Heart right ventricle (tissue), 16 donors: ENCODE data around the gene FRMD3. TPM values are rescaled to one million over a fixed set of nuclear protein-coding genes. Genes with fewer than 3 reads are reported as not detected.

Source experiments
- ATAC-seq, 8 donors: fragments of 200-7000 bp; cut with Tn5 transposase; one replicate each; pipeline ENCODE4 v1.9.1; 2020; ENCODE audit warnings: mild to moderate bottlenecking in 8 of 8, moderate library complexity in 8 of 8, moderate number of reproducible peaks in 1 of 8
- DNase-seq, 2 donors: peaks; one replicate each; pipeline ENCODE4 v3.0.0-alpha.2; 2020
- H3K27ac ChIP-seq, 10 donors: fragments of 200-600 bp; sonication (generic) in 2 of 10; one replicate each; pipeline versions ENCODE4 v1.5.0 to v1.8.0; 2020 to 2022; ENCODE audit warnings: mild to moderate bottlenecking in 3 of 10
- H3K27me3 ChIP-seq, 7 donors: fragments of 200-600 bp; one replicate each; pipeline ENCODE4 v1.8.0; 2021 to 2022; ENCODE audit warnings: mild to moderate bottlenecking in 2 of 7
- H3K36me3 ChIP-seq, 9 donors: fragments of 200-600 bp; sonication (generic) in 1 of 9; one replicate each; pipeline versions ENCODE4 v1.5.0 to v1.8.0; 2020 to 2022; ENCODE audit warnings: mild to moderate bottlenecking in 2 of 9
- H3K4me1 ChIP-seq, 9 donors: fragments of 200-600 bp; sonication (generic) in 1 of 9; one replicate each; pipeline versions ENCODE4 v1.5.0 to v1.8.0; 2020 to 2022; ENCODE audit warnings: mild to moderate bottlenecking in 4 of 9
- H3K4me3 ChIP-seq, 10 donors: fragments of 200-600 bp; sonication (generic) in 2 of 10; one replicate each; pipeline versions ENCODE4 v1.5.0 to v1.8.0; 2020 to 2022; ENCODE audit warnings: mild to moderate bottlenecking in 7 of 10, moderate library complexity in 2 of 10
- H3K9me3 ChIP-seq, 11 donors: fragments of 200-600 bp in 10 of 11; sonication (generic) in 2 of 11; one replicate each; pipeline versions ENCODE4 v1.5.0 to v1.8.0; 2013 to 2022; ENCODE audit warnings: mild to moderate bottlenecking in 2 of 11, control low read depth in 1 of 11, moderate library complexity in 1 of 11
- CTCF ChIP-seq, 9 donors: fragments of 200-600 bp; sonication (generic) in 2 of 9; IDR thresholded peaks; one replicate each; pipeline versions ENCODE4 v1.5.0 to v1.8.0; 2021 to 2022; ENCODE audit warnings: antibody characterized with exemption in 9 of 9, mild to moderate bottlenecking in 5 of 9, moderate library complexity in 1 of 9
- WGBS, 2 donors: extraction: QIAGEN DNeasy Blood & Tissue Kit; methylation state at CpG; one replicate each; pipeline ENCODE4 v1.1.7; 2013; ENCODE audit warnings: inconsistent platforms in 1 of 2; 5-methylcytosine and 5-hydroxymethylcytosine counted together
- intact Hi-C, 10 donors: fragments of 100-400 bp; cut with DNase I; formaldehyde crosslinking; loops; one replicate each; pipeline versions ENCODE4 v1.11.1 to v1.14.2; 2022
- polyA plus RNA-seq, 2 donors: library from polyadenylated mRNA; stranded (reverse); fragments of 200-250 nt; gene quantifications; one replicate each; pipeline ENCODE4 v1.2.3, GENCODE V29; 2013
- total RNA-seq, 10 donors: library from RNA; stranded (reverse); fragmentation: NEBNext Ultra II Directional in 3 of 10; extraction: Animal tissue kit (Norgen Biotek cat#: 25700) in 3 of 10; gene quantifications; one replicate each; pipeline versions ENCODE4 v1.2.1 to v1.2.4, GENCODE V29; 2021 to 2023
- donor health status: Arrhythmogenic right ventricular cardiomyopathy.
- donor health status: ischemic (EF 13 %, LVEDD 7.1; RV severe dilation, severe dysfunction).
- donor health status: healthy with polysubstance abuse.
- donor health status: DM: no; HTN: yes; CAD: no.
- donor health status: DM: no; HTN: no; CAD: no.
- donor health status: ischemic (EF 25% LVEDD 6.9; RV normal size, moderate dysfunction).
- donor health status: ischemic (EF 25% LVEDD 5.7; RV mildly dilated, moderate dysfunction).
- donor health status: healthy.
- donor health status: DM: yes; HTN: yes; CAD: no.
- donor health status: Ischemic cardiomyopathy.
- donor health status: ischemic (EF 35%, LVEDD 5.7; RV mildly dilated, moderate dysfunction).
- donor health status: nonischemic (EF 11% LVEDD 7.7; RV severe dilation, severe dysfunction).
- donor health status: DM: yes; HTN: yes; CAD: no.
- donor health status: PGD.
- donor health status: ischemic (EF 29% LVEDD 5.4; RV normal size, mild dysfunction).
- donor health status: nonischemic (EF 23%, LVEDD 6.1; RV moderate dilation, normal function).

FRMD3 gene
- total and polyA plus RNA-seq, 12 donors, result 23.1 to 145 (median 98.8) TPM

GRCh38 chr9:83317244-83317643 is 221.0 kb downstream of the FRMD3 start:
- no peak for TF ChIP-seq CTCF (IDR thresholded peaks at IDR 0.05)
- DNase-seq (no peak), ATAC-seq (no peak)
- 67 to 74% methylated on average over 2 of the region's 2 CpGs for WGBS, 2 donors
- Histone ChIP-seq H3K36me3 (peaks cover 0 to 11% (median 0%) of the 10 kb centered on the region in 9 donors), H3K4me3 (no peak overlapping the region), H3K27ac (no peak overlapping the region), H3K27me3 (no peaks in the 10 kb centered on the region), H3K4me1 (no peaks in the 10 kb centered on the region), H3K9me3 (no peaks in the 10 kb centered on the region)
- intact Hi-C loops, result no loop called here

- no peaks in the 10 kb centered on the region for H3K9me3 ChIP-seq
- H3K27ac ChIP-seq, result no peak overlapping the region
- H3K36me3 ChIP-seq, result peaks cover 0 to 26% (median 0%) of the 10 kb centered on the region in 9 donors
- WGBS, 2 donors, result 96 to 97% methylated on average over 4 of the region's 4 CpGs
- intact Hi-C loops, result no loop called here
- ATAC-seq, result no peak
- H3K4me1 ChIP-seq, result no peaks in the 10 kb centered on the region
- no peak for TF ChIP-seq CTCF (IDR thresholded peaks at IDR 0.05)
- no peaks in the 10 kb centered on the region for H3K27me3 ChIP-seq
- H3K4me3 ChIP-seq, result no peak overlapping the region
- DNase-seq, result no peak
These were observed 222.6 kb downstream of the FRMD3 start for GRCh38 chr9:83315649-83316048.

GRCh38 chr9:83313781-83314180 is 224.4 kb downstream of the FRMD3 start:
- Histone ChIP-seq H3K36me3 (peaks cover 0 to 28% (median 0%) of the 10 kb centered on the region in 9 donors), H3K4me1 (no peaks in the 10 kb centered on the region), H3K9me3 (no peaks in the 10 kb centered on the region), H3K4me3 (no peak overlapping the region), H3K27me3 (no peaks in the 10 kb centered on the region), H3K27ac (no peak overlapping the region)
- TF ChIP-seq CTCF (IDR thresholded peaks at IDR 0.05), result no peak
- DNase-seq, result no peak
- intact Hi-C loops, result no loop called here
- 90 to 96% methylated on average over 6 of the region's 6 CpGs for WGBS, 2 donors
- no peak for ATAC-seq

GRCh38 chr9:83312537-83312936 is 225.7 kb downstream of the FRMD3 start:
- H3K4me1 ChIP-seq, result peaks cover 0 to 10% (median 6%) of the 10 kb centered on the region in 9 donors
- TF ChIP-seq CTCF (IDR thresholded peaks at IDR 0.05), result no peak
- peaks cover 0 to 28% (median 0%) of the 10 kb centered on the region in 9 donors for H3K36me3 ChIP-seq
- ATAC-seq (no peak), DNase-seq (no peak)
- WGBS, 2 donors, result 94 to 95% methylated on average over 11 of the region's 11 CpGs
- H3K9me3 ChIP-seq, result no peaks in the 10 kb centered on the region
- no peaks in the 10 kb centered on the region for H3K27me3 ChIP-seq
- H3K27ac ChIP-seq, result no peak overlapping the region
- intact Hi-C loops, result no loop called here
- H3K4me3 ChIP-seq, result no peak overlapping the region
